ENCODE results near the gene MAB21L3. TPM values are rescaled to one million over a fixed set of nuclear protein-coding genes. Genes with fewer than 3 reads are reported as not detected.

Gene MAB21L3
- total RNA-seq, 1 experiment from 2014 or later: not detected

GRCh38 chr1:116148967-116149366 lies 37.8 kb downstream of the MAB21L3 start:
- Histone ChIP-seq H3K27ac (ENCODE audit: insufficient read length, low read depth, low read length) (no peak overlapping the region), H3K4me2 (ENCODE audit: insufficient read depth, insufficient read length, low read length) (no peak overlapping the region), H3K23me2 (ENCODE audit: insufficient read length, low read depth, low read length, poor library complexity, severe bottlenecking) (peaks cover 4% of the 10 kb centered on the region), H4K91ac (ENCODE audit: insufficient read length, low read depth, low read length) (no peak overlapping the region), H2BK12ac (ENCODE audit: insufficient read length, low read depth, low read length) (no peak overlapping the region), H3K9me3 (ENCODE audit: control insufficient read depth, low read depth, low read length) (no peaks in the 10 kb centered on the region), H3T11ph (ENCODE audit: low read length) (no peak overlapping the region), H2AFZ (ENCODE audit: low read length) (no peak overlapping the region), H3K9ac (ENCODE audit: extremely low read depth, insufficient read length, low read length) (no peak overlapping the region), H4K20me1 (ENCODE audit: control insufficient read depth, insufficient read depth, insufficient read length) (no peaks in the 10 kb centered on the region), H2BK5ac (ENCODE audit: insufficient read length, low read length) (no peak overlapping the region), H2BK15ac (ENCODE audit: low read depth, low read length) (no peak overlapping the region), H3K14ac (ENCODE audit: insufficient read depth, low read length) (no peak overlapping the region), H4K8ac (replicated peaks; ENCODE audit: insufficient read length, low read depth, low read length) (no peak overlapping the region), H2AK5ac (ENCODE audit: insufficient read length, low read length) (no peak overlapping the region), H2BK120ac (ENCODE audit: low read depth, low read length, poor library complexity, severe bottlenecking) (no peak overlapping the region), H3K56ac (ENCODE audit: insufficient read length, low read depth, low read length) (no peak overlapping the region), H3K27me3 (ENCODE audit: insufficient read depth, low read length) (no peaks in the 10 kb centered on the region), H3K18ac (ENCODE audit: insufficient read length, low read depth, low read length) (no peak overlapping the region), H3K4ac (ENCODE audit: low read depth, low read length) (no peak overlapping the region), H3K79me2 (ENCODE audit: insufficient read depth, low read length) (no peaks in the 10 kb centered on the region), H2BK20ac (ENCODE audit: low read depth, low read length, poor library complexity, severe bottlenecking) (no peak overlapping the region), H3K23ac (ENCODE audit: insufficient read length, low read depth, low read length) (no peak overlapping the region), H3K4me1 (ENCODE audit: insufficient read depth, low read length) (no peaks in the 10 kb centered on the region), H4K5ac (ENCODE audit: insufficient read length, low read depth, low read length) (no peak overlapping the region), H3K79me1 (ENCODE audit: insufficient read depth, low read depth, low read length, poor library complexity, severe bottlenecking) (no peaks in the 10 kb centered on the region)
- peaks cover 14% of the 10 kb centered on the region for H3K27me3 Mint-ChIP-seq (ENCODE audit: low read depth)
- H3K36me3 Mint-ChIP-seq (ENCODE audit: insufficient read depth in 1 of 3, low read depth in 3 of 3): peaks cover 2 to 21% (median 15%) of the 10 kb centered on the region in 3 experiments; a peak in 6 of 7 replicates
- no peak overlapping the region for H3K4me3 Mint-ChIP-seq
- H3K27ac Mint-ChIP-seq: no peak overlapping the region
- H3K9me3 Mint-ChIP-seq: peaks cover 19 to 24% of the 10 kb centered on the region in 2 experiments
- no peak for DNase-seq
- no peak for TF ChIP-seq CTCF (conservative IDR thresholded peaks at IDR 0.05)
- no CpG with 5 or more reads among the region's 3 CpGs for WGBS (ENCODE audit: extremely low coverage, insufficient read length, low lambda C conversion rate)
- H3K4me1 Mint-ChIP-seq: peaks cover 8 to 10% of the 10 kb centered on the region in 2 experiments
